Muscle of back (tissue), 11 donors: ENCODE results near the gene ACOXL. TPM values are rescaled to one million over a fixed set of nuclear protein-coding genes. Genes with fewer than 3 reads are reported as not detected.

Experiments
- DNase-seq, 3 donors: peaks; one replicate each; pipeline versions ENCODE4 v3.0.0 to v3.0.0-alpha.2; 2013
- polyA plus RNA-seq, 10 donors: library from polyadenylated mRNA; unstranded; fragments of 120-200 nt; gene quantifications; one replicate each; pipeline ENCODE4 v1.2.1, GENCODE V29; 2013; ENCODE audit not compliant: insufficient read length in 10 of 10

ACOXL gene
- polyA plus RNA-seq, 10 donors, result 0.09 to 0.53 (median 0.18) TPM

DNA sequence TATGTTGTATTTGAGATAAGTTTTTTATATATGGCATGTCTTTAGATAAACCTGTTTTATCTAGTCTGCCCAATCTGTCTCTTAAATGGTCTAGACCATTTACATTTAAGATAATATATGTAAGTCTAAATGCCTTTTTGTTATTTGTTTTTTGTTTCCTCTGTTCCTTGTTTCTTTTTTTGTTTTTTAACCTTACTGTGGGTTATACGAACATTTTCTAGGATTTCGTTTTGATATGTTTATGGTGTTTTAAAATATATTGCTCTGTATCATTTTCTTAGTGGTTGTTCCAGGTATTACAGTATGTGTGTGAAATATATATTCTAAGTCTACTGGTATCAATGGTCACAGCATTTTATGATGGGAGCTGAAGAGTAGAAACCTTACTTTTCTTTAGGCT lies 401.7 kb downstream of the ACOXL start:
- DNase-seq, result no peak

DNA sequence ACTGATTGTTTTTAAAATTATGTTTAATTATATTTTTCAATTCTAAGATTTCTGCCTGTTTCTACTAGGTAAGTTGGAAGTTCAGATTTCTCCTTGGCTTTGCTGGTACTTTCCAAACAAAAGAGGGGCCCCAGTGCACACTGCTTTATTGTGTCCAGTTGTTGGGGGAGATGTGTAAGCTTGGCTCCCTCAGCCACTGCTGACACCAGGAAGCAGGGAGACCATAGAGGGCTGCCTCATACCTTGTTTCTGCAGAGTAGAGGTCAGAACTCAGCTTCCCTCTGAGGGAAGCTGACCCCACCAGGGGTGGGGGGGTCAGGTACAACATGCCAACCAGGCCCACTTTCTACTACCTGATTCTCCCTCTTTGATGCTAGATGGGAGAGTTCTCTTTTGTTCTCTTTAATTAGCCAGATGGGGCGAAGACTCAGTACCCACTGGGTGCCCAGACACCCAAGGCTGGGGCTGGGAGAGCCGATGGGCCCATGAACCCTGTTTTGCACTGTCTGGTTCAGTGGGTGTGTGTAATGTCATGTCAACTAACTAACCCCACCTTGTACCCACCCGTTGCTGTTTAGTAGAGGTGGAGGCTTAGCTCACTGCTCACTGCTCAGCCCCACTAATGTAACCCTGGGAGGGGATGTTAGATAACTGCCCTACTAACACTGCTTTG lies 403.0 kb downstream of the ACOXL start:
- no peak for DNase-seq

DNA sequence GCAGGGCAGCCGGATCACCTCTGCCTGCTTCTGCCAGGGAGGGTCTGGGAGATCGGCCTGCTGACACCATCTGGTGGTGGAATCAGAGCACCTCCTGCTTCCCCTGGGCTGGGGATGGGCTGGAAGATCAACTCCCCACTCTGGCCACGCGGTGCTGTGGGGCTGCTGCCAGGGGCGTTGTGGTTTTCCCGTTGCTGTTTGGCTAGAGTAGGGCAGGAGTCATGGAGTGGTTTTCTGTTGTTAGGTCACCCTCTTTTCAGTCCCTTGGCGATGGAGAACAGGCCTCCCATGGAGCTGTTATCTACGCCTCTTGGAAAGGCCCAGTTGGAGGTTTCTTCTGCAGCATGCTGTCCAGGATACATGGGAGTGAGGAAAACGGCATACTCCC lies 403.5 kb downstream of the ACOXL start:
- peak in 1 of 3 donors; percentile 12 for DNase-seq

DNA sequence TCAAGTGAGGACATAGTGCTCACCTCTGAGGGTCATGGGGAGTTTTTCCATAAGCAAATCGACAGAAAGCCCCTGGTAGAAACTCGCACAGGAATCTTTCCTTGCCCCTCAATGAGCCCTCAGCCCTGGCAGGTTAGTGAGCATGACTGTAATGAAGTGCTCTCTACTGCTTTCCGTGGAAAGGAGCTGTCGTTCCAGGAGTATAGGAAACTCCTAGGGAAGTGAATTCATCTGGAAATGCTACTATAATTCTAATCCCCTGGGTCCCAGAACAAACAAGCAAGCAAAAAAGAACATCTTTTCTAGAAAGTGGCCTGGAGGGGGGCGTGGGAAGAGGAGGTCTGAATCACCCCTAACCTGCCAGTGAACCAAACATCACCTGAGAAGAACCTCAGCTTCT lies 406.5 kb downstream of the ACOXL start:
- DNase-seq, result no peak

DNA sequence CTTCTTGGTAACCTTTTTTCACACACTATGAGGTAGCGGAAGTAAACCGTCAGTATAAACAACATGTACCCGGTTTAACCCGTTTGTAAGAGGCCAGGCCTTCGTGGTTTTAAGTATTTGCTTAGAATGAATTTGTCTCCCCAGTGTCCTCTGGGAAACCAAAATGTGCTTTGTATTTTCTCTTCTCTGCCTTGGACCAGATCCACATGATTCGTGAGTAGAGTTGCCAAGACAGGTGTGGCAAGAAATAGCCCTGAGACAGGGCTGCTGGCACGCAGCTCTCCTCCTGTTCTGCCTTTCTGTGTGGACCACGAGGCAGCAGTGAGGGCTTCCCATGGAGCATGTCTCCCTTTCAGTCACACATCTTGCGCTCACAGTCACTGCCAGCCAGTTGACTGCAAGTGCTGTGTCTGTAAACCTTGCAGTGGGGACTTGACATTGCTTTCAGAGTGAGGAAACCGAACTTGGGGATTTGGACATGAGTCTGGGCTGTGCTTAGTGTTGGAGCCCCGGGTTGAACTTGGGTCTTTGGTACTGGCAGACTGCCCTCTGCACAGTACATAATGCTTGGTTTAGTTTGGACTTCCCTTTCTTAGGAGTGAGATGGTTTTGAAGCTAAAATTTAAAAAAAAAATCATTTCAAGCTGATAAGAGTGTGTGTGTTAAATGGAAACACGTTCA lies 407.4 kb downstream of the ACOXL start:
- peak in 2 of 3 donors; percentile 30 to 32 for DNase-seq

DNA sequence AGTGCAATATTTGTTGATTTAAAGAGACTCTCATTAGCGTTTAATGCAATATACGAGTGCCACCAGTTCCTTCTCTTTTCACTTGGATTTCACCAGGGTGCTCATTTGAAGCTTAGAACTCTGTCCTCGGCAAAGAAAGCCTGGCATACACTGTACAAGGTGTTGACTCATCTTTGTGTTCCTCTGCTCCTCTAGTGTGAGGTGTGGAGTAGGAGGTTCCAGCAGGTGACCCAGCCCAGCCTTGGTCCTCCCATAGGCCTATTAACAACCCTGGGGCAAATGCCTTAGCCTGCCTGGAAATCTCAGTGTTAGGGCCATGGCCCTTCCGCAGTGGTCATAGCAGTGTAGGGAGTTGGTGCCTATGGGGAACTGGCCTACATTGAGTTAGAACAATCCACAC lies 408.4 kb downstream of the ACOXL start:
- DNase-seq, result no peak

DNA sequence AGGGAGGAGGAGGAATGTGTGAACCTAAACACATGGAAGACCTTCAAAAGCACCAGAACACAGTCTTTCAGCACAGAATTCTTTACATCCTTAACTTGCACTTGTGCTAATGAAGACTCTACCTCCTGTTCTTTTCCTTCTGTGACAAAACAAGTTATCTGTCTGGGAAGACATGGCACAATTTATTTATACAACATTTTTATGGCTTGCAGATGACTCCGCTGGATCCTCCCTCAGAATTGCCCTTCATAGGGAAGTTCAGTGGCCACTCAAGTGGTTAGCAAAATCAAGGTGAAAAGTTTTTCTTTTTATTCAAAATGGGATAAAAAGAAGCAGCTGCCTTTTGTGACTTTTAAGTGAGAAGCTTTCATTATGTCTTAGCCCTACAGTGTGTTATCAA lies 409.7 kb downstream of the ACOXL start:
- no peak for DNase-seq

DNA sequence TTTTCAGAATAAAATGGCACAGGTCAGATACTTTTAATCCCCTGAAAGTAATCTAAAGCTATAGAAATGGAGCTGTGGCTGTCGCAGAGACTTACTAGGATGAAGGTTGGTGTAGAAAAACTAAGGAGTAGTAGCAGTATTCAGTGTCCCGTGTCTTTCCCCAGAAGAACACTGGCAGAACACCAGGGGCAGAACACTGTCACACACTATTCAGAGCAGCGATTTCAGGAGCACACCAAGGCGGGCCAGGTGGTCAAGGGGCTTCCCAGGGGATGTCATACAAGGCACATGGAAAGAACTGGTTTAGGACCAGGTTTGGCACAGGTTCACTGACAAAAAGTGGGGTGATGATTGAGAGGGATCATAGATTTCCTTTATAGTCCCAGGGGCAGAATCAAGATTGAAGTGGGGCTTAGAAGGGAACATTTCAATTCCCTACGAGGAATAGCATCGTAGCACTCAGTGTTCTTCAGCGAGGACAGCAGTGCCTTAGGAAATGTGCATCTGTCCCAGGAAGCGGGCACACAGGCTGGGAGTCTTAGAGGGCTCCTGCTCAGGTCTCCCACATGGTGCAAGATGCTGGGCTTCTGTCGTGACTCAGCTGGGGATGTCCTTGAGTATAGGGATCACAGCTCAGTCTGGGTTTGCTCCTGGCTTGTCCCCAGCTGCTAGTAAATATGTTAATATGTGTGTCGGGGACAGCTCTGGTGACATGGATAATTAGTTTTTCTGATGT lies 410.9 kb downstream of the ACOXL start:
- DNase-seq, result no peak

DNA sequence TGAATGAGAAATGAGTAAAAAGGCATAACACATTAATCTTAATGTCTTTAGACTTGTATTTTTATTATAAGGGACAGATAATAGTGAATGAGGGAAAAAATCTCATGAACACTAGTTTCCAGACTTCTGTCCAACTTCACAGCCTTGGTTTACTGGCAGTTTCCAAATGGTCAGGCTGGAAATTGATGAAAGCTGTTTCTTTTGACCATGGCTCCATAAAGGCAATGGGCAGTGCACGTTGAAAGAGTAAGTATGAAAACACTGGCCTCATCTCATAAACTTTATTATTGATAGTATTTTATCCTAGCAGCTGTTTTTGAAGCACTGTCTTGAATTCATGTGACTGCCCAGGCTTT lies 411.4 kb downstream of the ACOXL start:
- peak in 2 of 3 donors; percentile 20 to 46 for DNase-seq

DNA sequence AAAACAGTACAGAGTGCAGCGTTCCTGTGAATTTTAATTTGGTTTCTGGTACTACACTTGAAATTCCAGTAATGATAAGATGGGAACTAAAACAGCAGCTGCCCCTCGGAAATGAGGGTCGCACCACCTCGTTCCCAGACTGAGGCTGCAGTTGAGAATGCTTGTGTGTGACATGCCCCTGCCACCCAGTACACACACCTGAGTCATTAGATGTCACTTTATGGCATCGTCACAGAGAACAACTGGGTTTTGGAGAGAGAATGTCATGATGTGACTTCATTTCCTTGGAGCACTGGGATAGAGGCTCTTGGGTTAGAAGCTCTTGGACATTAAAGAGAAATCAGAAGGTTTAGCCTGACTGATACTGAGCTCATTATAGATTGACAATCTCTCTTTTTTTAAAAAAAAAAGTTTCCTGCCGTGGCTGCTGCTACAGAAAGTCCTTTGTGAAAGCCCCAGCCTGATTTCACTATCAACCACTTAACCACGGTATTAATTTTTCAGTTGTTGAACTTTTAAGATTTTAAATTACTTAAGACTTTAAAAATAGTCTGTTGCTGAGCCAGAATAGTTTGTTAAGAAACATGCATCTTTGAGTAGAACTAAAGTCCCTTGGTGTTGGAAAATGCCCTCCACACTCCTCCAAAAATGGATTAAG lies 412.9 kb downstream of the ACOXL start:
- no peak for DNase-seq

DNA sequence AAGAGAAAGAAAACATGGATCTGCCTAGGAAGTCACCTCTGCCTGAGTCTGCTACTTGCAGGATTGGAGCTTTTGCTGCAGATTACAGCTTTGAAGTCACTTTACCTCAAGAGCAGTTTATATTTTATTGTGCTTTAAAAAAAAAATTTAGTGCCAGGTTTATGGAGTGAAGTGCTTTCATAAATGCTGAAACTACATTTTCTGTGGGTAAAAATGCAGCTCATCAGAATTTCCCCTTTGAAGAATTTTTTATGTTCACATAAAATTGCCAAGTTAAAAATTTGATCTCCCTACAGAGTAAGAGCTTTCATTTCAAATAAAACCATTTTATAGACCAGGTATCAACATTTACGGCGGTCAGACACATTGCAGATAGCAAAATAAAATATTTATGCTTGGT lies 413.6 kb downstream of the ACOXL start:
- no peak for DNase-seq

DNA sequence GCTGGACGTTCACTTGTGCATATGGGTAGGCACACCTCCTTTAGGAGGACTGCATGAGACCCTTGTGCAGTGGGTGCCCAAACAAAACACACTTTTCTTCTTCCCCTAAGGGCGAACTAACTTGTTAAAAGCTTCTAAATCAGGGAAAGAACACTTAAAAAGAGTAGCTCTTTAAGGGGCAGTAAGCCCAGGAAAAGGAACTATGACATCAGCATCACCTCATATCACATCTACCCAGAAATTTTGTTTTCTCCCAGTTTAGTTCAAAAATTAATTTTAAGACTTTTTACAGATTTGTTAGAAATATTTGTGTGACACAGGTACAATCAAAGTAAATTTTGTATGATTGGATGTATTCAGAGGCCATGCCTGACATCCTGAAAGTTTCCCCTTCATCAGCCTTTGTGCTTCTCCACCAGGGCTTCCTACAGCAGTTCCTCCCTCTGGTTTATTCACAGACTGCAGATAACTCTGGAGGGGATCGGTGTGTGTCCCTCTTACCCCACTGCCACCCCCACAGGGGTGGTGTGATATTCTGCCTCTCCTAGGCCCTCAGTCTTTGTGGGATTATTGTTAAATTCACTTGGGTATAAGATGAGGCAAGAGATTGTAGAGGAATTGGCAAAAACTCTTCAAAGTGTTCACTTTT lies 416.0 kb downstream of the ACOXL start:
- no peak for DNase-seq

DNA sequence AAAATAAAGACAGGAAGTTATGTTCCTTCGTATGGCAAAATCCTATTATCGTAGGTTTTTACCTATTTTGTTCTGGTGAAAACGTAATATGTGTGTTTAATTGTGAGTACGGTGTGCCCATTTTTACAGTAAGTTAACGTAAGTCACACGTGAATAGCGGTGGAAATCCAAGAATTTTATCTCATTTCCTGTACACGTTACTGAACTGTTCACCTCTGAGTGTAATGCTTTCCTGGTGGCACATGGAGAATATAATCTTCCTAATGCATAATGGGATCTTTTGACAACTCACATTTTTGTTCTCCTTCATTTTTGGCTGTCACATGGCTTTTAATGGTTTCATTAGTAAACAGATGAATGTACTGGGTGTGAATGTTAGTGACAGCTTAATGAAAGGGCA lies 416.6 kb downstream of the ACOXL start:
- no peak for DNase-seq

DNA sequence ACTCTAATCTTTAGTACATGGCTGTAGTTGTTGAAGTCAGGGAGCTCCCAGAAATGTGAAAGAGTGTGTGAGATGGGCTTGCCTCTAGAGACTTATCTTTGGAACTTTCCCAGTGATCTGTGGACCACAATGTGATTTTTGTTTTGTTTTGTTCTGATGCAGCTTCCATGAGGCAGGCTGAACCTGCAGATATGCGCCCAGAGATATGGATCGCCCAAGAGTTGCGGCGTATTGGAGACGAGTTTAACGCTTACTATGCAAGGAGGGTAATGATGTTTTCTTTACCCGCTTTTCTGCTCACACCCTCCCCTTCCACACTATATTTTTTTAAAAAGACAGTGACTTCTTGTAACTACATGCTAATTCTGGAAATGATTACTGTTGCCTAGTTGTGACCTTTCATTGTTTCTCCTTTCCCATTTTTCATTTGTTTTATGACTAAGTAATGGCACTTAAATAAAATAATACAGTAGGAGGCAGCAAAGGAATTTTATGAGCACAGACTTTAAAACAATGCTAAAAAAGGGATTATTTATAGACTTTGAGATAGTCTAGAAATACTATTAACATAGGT lies 417.6 kb downstream of the ACOXL start:
- no peak for DNase-seq

DNA sequence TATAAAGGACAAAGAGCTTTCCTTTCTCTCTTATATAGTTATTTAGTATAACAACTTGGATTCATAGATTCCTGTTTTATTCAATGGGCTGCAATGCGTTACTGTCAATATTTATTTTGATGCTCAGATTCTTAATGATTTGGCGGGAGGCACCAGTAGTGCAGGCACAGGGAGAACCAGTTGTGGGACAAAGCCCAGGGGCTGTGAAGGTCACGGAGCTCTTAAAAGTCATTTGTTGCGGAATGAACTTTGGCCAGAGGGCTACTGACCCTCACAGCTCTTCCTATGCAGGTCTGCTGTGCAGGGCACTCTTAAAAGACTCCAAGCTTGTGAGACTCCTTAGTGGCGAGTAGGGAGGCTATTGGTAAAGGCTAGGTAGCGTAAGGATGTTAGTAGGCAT lies 422.4 kb downstream of the ACOXL start:
- no peak for DNase-seq

DNA sequence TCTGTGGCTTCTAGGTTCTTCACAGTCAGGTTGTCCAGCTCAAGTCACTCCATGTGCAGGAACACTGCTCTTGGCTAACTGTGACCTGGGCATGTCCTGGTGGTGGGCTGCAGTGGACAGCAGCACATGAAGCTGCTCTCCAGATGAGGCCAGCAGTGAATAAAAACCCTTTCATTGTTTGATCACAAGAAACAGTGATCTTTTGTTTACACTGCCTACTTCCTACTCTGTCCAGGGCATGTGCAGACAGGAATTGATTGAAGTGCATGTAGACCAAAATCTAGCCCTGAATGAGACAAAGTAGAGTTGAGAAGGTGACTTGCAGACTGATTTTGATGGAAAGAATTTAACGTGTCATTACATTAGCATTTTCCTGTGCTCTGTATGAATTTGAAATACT lies 423.2 kb downstream of the ACOXL start:
- DNase-seq, result no peak

DNA sequence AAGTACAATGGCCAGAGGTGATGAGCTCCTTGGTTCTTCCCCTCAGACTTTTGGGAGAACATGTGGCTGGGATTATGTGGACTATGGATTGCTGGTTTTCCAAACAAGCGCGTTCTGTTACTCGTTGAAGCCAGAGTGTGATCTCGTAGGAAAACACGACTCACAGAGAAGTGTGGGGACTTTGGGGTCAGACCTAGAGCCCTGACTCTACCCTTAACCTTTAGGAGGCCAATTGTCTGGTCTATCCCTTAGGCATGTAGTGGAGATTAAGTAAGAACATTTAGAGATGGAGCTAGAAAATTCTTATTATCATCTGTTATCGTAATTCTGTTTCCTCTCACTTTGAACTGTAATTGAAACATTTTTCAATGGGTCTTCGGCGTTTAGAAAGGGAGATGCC lies 424.2 kb downstream of the ACOXL start:
- no peak for DNase-seq

DNA sequence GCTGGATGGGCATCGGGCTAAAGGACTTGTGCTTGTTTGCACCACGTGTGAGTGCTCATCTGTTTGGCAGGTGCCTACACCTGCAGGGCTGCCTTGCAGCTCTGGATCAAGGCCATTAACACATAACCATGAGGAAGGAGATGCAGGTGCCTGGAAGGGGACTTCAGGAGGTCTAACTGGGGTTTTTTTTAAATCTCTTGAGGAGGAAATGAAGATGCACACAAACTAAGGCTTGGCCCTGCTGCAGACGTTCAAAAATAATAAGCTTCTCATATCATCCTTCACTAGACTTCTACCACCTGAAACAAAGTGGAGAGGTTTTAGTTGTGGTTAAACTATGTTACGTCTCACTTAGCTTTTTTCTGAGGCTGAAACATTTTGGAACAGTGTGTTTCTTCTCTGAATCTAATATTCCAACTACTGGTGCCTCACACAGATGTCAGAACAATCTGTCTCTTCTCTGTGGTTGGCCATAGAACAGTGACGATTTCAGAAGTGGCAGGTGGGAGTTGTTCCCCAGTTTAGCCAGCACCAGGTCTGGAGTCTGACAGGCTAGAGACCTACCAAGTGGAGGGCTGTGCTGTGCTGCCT lies 424.8 kb downstream of the ACOXL start:
- DNase-seq, result no peak

DNA sequence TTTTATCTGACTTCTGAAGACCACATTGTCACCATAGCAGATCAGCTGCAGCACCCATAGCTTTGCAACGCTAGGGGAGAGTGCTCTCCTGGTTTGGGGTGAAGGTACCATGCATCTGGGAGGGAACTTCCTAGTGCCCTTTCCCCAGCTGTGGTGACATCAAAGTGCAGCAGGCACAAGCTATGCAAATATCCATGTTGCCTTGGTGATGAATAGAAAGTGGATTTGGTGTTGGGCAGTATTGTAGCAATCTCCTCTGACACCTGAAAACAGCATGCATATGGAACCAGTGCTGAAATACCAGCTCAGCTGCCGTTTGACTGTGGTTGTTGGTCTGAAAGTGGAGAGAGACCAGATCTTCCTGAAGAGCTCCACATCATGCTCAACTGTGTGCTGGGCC lies 425.4 kb downstream of the ACOXL start:
- DNase-seq, result no peak

DNA sequence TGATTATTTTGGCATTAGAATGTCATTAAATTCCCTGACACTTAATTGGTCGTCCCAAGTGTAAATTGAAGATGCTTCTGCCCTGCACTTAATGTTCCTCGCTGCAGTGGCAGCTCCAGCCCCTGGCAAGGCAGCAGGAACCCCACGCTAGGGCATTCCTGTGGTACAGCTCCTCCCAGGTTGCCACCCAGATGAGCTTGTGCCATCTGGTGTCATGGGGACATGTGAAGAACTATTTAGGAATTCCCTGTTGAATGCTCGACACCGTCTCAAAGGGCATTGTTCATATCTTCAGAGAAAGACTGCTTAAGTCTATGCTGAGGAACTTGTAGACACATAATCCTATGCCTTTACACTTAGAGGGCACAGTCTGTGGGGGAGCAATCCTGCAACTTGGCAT lies 427.3 kb downstream of the ACOXL start:
- no peak for DNase-seq

DNA sequence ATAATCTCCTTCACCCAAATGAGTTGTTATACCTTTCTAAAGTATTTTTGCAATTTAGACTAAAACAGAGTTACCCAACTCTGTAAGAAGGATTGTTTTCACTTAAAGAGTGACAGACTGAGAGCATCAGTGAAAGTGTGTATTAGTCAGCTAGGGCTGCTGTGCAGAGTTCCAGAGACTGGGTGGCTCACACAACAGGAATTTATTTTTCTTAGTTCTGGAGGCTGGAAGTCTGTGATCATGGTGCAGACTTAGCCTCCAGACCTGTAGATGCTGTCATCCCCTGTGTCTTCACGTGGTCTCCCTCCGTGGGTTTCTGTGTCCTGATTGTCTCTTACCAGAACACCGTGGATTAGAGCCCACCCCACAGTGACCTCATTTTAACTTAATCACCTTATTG lies 428.4 kb downstream of the ACOXL start:
- peak in 1 of 3 donors; percentile 68 for DNase-seq
